ENCODE measurements around the gene LSS.
"Not testable (repeated sequence)": the region's sequence is repeated elsewhere in the genome, so short reads cannot be mapped to it uniquely, and the experiment has no call there.

The LSS gene

GRCh38 chr21:46153247-46154154, 75.1 kb downstream of the LSS start:
- DNase-seq (ENCODE audit: low read depth in 3 of 3) = peak in 1 of 3 experiments; percentile 46

GRCh38 chr21:46152927-46153246, 75.7 kb downstream of the LSS start:
- DNase-seq (ENCODE audit: low read depth in 3 of 3) = no peak

- no peak for DNase-seq (ENCODE audit: low read depth in 3 of 3)
Observed at GRCh38 chr21:46151989-46152926, 76.3 kb downstream of the LSS start.

GRCh38 chr21:46151261-46151988, 77.1 kb downstream of the LSS start:
- DNase-seq (ENCODE audit: low read depth in 3 of 3) = no peak

- no peak for DNase-seq (ENCODE audit: low read depth in 3 of 3)
Observed at GRCh38 chr21:46150491-46151121, 78.0 kb downstream of the LSS start.

- DNase-seq (ENCODE audit: low read depth in 3 of 3) = no peak
Observed at GRCh38 chr21:46150073-46150472, 78.5 kb downstream of the LSS start.

- DNase-seq (ENCODE audit: low read depth in 3 of 3) = no peak
Observed at GRCh38 chr21:46149205-46149901, 79.2 kb downstream of the LSS start.

GRCh38 chr21:46148106-46148505, 80.5 kb downstream of the LSS start:
- DNase-seq (ENCODE audit: low read depth in 3 of 3) = no peak

GRCh38 chr21:46147429-46147828, 81.1 kb downstream of the LSS start:
- DNase-seq (ENCODE audit: low read depth in 3 of 3) = peak in 1 of 3 experiments; percentile 46

GRCh38 chr21:46146856-46147255, 81.7 kb downstream of the LSS start:
- DNase-seq (ENCODE audit: low read depth in 3 of 3) = no peak

GRCh38 chr21:46145840-46146691, 82.5 kb downstream of the LSS start:
- no peak for DNase-seq (ENCODE audit: low read depth in 3 of 3)

- no peak for DNase-seq (ENCODE audit: low read depth in 3 of 3)
Observed at GRCh38 chr21:46145159-46145839, 83.3 kb downstream of the LSS start.

- no peak for DNase-seq (ENCODE audit: low read depth in 3 of 3)
Observed at GRCh38 chr21:46144464-46145070, 84.0 kb downstream of the LSS start.

GRCh38 chr21:46142582-46143473, 85.7 kb downstream of the LSS start:
- no peak for DNase-seq (ENCODE audit: low read depth in 3 of 3)

GRCh38 chr21:46141767-46142581, 86.6 kb downstream of the LSS start:
- no peak for DNase-seq (ENCODE audit: low read depth in 3 of 3)

- not testable (repeated sequence) for DNase-seq (ENCODE audit: low read depth in 3 of 3)
Observed at GRCh38 chr21:46140352-46141003, 88.1 kb downstream of the LSS start.
